NOMO-1 treated with DMSO at 0.1 percent for 48 hours (cell line): ENCODE data around the gene CCDC154.

Source experiments
- DNase-seq: peaks from one replicate; lab custom pipeline; 2025; ENCODE audit not compliant: unreplicated experiment; lab: John Stamatoyannopoulos, UW

CCDC154 gene

GRCh38 chr16:1427473-1428461, 16.6 kb downstream of the CCDC154 start:
- peak; percentile 19 for DNase-seq

GRCh38 chr16:1426734-1427471, 17.5 kb downstream of the CCDC154 start:
- no peak for DNase-seq

- no peak for DNase-seq
Observed at GRCh38 chr16:1425616-1426370, 18.6 kb downstream of the CCDC154 start.

GRCh38 chr16:1424028-1424427, 20.3 kb downstream of the CCDC154 start:
- DNase-seq: no peak

GRCh38 chr16:1422076-1422475, 22.3 kb downstream of the CCDC154 start:
- no peak for DNase-seq

GRCh38 chr16:1420111-1420539, 24.2 kb downstream of the CCDC154 start:
- no peak for DNase-seq

- no peak for DNase-seq
Observed at GRCh38 chr16:1416521-1416941, 27.8 kb downstream of the CCDC154 start.

- DNase-seq: peak; percentile 30
Observed at GRCh38 chr16:1414532-1415260, 29.7 kb downstream of the CCDC154 start, which contains the start of gene UNKL. Gene UNKL, minus strand, starts transcription at chr16:1414704. Its CDS starts 13 bp downstream, at chr16:1414691.

DNA sequence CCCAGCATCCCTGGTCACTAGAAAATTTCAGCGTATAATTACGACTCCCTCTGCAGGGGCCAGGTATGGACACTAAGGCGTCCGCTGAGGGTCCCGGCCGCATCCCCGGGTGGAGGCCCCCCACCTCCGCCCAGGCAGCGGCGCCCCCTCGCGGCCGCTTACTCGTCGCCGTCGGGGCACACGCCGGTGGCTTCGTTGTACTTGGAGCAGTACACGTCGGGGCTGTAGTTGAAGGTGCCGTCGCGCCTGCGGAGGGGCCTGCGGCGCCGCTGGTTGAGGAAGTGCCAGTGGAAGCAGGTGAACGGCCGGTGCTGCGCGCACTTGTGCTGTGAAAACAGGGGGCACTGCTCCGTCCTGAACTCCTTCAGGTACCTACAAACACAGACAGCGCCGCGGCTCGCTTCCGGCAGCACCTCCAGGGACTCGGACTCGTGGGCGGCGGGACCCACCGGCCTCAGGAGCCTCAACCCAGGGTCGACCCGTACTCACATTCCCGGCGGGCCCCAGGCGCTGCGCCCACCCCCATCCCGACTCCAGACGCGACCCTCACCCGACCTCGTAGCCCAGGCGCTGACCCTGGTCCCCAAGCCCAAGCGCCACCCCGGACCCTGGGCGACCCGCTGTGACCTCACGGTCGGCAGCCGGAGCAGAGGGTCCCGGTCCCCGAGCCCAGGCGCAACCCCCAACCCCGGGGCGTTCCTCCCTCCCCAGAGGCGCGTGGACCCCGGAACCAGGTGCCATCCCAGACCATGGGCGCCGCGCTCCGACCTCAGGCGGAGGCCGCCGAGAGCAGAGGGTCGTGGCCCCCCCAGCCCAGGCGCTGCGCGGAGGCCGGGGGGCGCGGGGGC, 30.4 kb downstream of the CCDC154 start:
- peak; percentile 69 for DNase-seq

GRCh38 chr16:1412847-1413246, 31.5 kb downstream of the CCDC154 start:
- DNase-seq: no peak

DNA sequence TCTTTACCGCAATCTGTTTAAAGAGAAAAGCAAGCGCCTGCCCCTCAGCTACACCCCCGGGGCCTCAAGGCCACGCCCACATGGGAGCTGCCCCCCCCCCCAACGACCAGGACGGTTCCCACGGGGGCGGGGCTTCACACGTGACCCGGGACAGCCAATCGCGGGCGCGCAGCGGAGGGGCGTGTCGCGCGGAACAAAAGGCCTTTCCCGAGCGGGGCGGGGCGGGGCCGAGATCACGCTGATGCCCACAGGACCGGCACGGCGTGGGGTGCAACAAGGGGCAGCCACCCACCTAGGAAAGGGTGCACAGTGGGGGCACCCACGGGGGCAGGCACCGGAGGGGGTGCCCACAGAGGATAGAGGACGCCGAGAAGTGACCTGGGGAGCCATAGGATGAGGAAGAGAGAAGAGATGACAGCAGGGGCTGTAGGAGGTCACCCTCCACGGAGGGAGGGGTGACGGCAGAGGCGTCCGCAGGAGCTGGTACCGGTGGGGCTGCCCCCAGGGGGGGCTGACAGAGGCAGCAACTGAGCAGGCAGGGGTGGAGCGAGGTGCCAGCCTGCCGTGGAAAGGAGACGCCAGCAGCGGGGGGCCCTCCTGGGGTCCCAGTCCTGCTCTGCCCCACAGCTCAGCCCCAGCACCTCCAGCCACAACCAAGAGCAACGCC, 36.1 kb downstream of the CCDC154 start:
- DNase-seq: peak; percentile 76

DNA sequence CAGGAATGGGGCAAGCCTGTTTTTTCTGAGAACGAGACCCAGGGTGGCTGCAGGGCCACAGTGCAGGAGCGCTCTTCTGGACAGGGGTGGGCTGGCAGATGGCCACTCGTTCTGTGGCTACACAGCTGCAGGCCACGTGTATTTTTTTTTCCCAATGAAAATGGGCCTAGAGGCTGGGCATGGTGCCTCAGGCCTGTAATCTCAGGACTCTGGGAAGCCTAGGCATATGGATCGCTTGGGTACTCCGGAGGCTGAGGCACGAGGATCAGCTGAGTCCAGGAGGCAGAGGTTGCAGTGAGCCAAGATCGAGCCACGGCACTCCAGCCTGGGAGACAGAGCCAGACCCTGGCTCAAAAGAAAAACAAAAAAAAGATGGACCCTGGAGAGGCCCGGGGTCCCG, 36.6 kb downstream of the CCDC154 start:
- DNase-seq: no peak

- no peak for DNase-seq
Observed at GRCh38 chr16:1403733-1404132, 40.6 kb downstream of the CCDC154 start.

GRCh38 chr16:1403036-1403435, 41.3 kb downstream of the CCDC154 start:
- DNase-seq: no peak

DNA sequence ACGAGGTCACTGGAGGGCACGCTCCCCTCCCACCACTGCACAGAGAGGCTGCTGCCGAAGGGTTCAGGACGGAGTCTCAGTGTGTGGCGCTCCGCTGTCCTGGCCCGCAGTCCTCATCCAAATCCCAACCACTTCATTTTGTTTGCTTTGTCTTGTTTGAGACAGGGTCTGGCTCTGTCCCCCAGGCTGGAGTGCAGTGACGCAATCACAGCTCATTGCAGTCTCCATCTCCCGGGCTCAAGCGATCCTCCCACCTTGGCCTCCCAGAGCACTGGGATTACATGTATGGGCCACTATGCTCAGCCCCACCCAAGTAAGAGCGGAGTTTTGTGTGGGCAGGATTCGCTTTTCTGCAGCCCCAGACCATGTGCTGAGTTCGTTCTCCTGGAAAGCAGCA, 42.6 kb downstream of the CCDC154 start:
- no peak for DNase-seq

GRCh38 chr16:1401061-1401757, 43.1 kb downstream of the CCDC154 start:
- DNase-seq: no peak

- no peak for DNase-seq
Observed at GRCh38 chr16:1398826-1399581, 45.4 kb downstream of the CCDC154 start.

DNA sequence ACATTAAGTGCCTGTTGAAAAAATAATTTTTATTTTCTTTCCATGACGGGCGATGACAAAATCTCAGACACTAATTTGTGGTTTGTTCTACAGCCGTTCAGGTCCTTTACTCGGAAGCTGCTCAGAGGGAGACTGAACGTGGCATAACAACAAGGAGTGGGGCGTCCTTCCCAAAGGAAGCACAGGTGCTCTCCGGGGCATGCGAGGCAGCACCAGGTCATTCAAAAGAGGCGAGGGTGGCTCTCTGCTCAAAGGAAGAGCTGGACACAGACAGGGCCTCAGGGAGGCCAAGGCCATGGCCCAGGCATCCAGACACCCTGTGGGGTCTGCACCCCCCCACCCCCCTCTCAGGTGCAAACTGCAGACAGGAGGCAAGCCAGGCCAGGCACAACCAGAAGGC, 46.0 kb downstream of the CCDC154 start:
- DNase-seq: no peak
